HG02678 (cell line): Measurements from ENCODE around the gene AIFM3.
"Not testable (repeated sequence)": the region's sequence is repeated elsewhere in the genome, so short reads cannot be mapped to it uniquely, and the experiment has no call there.

Experiments used
- ATAC-seq: cut with Tn5 transposase; IDR thresholded peaks from one replicate; pipeline ENCODE4 v1.9.1; 2021; ENCODE audit warnings: mild to moderate bottlenecking, moderate library complexity; ENCODE audit not compliant: unreplicated experiment

The AIFM3 gene

GRCh38 chr22:20940186-20940651 is 26.8 kb upstream of the AIFM3 start:
- no peak for ATAC-seq

DNA sequence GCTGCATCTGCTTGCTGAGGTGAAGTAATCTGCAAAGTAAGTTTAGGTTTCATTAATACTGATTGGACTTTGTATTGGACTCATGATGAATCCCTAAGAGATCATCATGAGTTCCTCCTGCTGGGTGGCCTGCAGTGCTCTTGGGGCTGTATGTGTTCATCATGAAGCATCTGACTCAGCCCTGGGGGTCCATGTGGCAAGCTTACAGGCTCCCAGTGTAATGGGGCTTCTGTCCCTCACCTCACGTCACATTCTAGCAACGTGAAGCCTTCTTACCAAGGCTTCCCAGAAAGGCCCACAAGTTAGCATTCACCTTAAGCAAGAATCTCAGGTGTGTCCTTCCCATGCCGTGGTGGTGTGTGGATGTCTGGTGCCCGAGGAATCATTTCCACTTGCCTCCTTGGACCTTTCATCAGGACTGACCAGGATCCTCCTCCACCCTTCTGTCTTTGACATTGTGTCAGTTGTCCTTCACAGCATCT is 26.1 kb upstream of the AIFM3 start:
- no peak for ATAC-seq

GRCh38 chr22:20942203-20942902 is 24.7 kb upstream of the AIFM3 start:
- not testable (repeated sequence) for ATAC-seq

- no peak for ATAC-seq
Measured at GRCh38 chr22:20943104-20943933, 23.7 kb upstream of the AIFM3 start.

DNA sequence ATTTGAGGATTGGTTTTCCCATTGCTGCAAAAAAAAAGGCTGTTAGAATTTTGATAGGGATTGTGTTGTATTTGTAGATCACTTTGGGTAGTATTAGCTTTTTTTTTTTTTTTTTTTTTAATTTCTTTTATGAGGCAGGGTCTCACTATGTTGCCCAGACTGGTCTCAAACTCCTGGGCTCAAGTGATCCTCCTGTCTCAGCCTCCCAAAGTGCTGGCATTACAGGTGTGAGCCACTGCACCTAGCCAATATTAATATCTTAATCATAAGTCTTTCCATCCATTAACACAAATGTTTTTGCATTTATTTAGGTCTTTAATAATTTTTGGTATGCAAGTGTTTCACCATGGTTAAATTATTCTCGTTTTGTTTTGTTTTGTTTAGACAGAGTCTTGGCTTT is 23.0 kb upstream of the AIFM3 start:
- no peak for ATAC-seq

- ATAC-seq: no peak
Measured at GRCh38 chr22:20945578-20945934, 21.5 kb upstream of the AIFM3 start.

DNA sequence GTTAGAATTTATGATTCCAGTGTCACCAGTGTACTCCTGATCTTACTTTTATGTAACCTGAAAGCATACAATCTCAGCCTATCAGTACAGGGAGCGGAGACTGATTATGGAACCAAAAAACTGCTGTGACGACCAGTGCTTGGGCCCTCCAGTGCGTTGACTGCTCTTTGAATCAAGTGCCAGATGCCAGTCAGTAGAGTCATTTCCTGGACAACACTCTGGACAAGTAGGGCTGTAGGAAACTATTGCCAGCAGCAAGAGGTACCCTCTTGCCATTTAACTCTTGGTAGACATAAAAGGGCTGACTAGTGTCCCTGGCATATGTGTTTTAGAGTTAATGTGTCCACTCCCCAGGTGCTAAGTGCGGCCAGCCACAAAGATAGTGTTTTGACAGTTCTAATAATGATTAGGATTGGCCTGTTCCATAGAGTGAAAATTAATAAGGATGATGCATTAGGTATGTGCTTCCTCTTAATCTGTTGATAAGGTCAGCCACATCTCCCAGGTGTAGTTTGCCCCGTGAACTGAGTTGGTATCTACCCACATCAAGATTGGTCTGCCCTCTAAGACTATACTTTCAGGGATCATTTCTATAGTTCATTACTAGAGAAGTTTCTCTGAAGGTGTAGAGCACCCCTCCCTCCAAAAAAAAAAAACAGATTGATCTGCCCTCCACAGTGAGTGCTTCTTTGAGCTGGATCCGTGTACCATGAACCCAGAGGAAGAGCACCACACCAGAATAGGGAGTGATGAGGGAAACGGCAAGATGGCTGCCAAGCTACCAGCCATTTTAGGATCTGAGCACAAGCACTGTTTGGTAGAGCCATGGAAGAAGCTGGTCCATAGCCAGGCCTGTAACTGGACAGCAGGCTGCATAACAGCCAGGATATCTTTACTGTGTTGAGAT is 20.7 kb upstream of the AIFM3 start:
- no peak for ATAC-seq

DNA sequence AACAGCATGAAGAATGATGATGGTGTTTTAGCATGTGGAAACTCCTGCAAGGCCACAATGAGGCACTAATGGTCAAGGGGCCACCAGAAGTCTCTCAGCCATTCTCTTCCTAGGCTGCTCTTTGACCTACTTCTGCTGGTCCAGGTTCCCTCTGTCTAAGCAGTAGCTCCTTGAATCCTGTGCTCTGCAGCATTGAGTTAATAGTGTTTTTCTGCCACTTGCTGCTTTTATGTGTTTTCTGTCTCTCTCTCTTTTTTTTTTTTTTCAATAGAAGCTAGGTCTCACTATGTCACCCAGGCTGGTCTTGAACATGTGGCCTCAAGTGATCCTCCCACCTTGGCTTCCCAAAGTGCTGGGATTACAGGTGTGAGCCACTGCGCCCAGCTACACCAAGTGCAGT is 20.1 kb upstream of the AIFM3 start:
- ATAC-seq: no peak

- no peak for ATAC-seq
Measured at GRCh38 chr22:20948450-20948849, 18.6 kb upstream of the AIFM3 start.

GRCh38 chr22:20948989-20949388 is 18.1 kb upstream of the AIFM3 start:
- no peak for ATAC-seq

DNA sequence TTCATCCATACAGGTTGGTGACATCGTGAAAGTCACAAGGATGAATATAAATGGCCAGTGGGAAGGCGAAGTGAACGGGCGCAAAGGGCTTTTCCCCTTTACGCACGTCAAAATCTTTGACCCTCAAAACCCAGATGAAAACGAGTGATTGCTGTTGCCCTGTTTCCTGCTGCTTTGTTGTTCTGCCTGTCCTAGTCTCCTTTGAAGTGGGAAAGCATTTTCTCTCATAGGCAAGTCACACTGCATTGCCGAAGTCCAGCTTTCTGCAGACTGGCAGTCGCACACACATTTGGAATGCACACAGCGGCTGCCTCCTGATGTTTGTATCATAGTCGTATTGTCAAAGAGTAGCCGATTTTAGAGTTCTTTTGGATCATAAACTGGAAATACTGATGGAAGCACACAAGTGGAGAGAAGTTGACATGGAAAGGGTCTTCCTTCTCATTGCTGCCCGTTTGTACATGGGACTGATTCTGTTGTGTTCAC is 17.3 kb upstream of the AIFM3 start:
- no peak for ATAC-seq

DNA sequence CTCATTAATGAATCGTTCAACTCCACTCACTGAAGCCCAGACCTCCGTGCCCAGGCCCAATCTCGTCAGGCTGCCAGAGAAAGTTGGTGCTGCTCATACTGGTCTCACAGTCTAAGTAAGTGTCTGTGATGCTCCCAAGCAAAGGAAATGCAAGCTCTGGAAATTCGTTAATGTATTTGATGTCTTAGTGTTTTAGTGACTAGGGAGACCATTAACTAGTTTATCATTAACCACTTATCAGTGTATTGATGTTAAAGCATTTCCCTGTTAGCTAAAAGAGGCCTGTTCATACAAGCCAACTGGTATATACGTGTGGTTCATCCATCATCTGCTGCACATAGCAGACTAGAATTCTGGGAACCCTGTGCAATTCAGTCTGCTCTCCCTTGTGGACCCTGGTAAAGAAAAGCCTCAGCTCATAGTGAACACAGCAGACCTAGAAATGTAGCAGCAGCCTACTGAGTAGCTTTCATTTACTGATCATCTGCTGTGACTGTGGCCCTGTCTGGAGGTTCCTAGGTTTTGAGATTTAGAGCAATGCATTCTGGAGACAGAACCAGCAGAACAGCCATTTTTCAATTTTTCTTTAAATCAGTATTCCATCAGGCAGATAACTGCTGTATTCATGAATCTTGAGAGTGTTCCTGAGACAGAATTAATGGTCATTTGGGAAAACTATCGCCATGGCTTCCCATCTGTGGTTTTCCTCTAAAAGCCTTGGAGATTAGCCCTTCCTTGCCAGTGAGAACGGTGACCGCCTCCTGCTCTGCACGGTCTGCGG is 15.7 kb upstream of the AIFM3 start:
- no peak for ATAC-seq

DNA sequence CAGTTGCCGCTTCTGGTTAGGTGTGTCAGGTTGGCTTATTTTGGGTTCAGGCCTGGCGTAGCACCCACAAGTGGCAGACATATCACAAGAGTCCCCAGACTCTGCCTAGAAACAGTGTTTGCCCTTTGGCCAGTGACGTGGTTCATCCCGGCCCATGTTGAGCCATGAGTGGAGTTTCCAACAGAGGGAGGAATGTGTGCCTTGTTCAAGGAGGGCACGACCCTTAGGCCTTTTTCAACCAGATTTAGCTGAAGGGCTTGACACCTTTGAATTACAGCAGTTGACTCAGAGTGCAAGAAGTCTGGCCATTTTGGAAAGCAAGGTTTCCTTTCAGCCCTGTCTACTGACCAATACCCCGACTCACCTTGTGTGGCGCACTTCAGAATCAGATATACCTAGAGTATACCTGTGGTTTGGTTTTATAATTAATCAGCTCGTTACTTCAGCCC is 15.1 kb upstream of the AIFM3 start:
- no peak for ATAC-seq

GRCh38 chr22:20952544-20953341 is 14.3 kb upstream of the AIFM3 start:
- ATAC-seq: no peak

DNA sequence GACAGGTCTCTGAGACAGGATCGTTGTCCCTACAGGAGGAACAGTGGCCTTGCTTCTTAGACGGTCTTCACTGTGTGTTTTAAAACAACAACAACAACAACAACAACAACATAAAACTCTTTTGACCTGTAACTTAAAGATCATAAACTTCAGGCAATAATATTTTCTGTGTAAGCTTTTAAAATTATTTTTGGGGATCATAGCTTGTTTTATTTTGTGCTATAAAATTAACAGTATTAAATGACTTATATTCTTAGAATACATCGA is 13.8 kb upstream of the AIFM3 start:
- ATAC-seq: no peak

GRCh38 chr22:20953668-20954500 is 13.2 kb upstream of the AIFM3 start:
- ATAC-seq: no peak

DNA sequence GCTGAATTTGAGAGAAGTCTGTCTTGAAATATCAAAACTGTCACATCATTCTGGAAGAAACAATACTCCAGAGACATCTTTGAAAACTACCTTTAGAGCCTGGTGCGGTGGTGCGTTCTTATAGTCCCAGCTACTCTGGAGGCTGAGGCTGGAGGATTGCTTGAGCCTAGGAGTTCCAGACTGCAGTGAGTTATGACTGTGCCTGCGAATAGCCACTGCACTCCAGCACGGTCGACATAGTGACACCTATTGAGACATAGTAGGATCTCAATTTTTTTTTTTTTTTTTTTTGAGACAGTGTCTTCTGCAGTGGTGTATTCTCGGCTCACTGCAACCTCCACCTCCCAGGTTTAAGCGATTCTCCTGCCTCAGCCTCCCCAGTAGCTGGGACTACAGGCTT is 11.5 kb upstream of the AIFM3 start:
- no peak for ATAC-seq

DNA sequence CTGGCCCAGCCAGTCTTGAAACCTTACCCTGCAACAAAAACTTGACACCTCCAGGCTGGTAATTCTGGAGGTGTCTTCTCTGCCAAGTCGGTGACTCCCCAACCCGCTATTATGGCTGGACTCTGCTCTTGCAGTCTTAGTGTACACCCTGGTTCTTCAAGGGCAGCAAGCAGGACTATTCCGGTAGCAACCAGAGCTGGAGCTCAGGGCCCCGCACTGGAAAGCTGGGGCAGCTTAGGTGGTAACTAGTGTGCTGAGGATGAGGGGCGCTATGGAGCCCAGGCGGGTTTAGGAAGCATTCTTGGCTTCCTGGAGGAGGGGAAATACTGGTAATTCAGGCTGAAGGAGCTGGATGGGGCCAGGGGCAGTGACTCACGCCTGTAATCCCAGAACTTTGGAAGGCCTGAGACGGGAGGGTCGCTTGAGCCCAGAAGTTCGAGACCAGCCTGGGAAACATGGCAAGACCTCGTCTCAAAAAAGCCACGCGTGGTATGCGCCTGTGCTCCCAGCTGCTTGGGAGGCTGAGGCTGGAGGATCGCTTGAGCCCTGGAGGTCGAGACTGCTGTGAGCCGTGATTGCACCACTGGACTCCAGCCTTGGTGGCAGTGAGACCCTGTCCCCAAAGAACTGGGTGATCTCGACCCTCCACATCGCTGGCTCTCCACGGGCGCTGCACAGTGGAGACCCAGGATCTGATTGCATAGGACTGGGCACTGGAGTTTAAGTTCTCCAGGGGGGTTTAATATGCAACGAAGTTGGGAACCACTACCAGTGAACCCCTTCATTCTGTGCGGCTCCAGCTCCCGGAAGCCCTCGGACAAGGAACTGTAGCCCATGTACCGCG is 10.6 kb upstream of the AIFM3 start:
- ATAC-seq: no peak
